ENCODE data around the gene ZNF236.
"Not testable (repeated sequence)": the region's sequence is repeated elsewhere in the genome, so short reads cannot be mapped to it uniquely, and the experiment has no call there.

The ZNF236 gene

GRCh38 chr18:76822506-76823160 lies at the start of gene ZNF236:
Gene ZNF236, plus strand, starts transcription at chr18:76822557. Its CDS starts 51 bp downstream, at chr18:76822608.
- H3K9me3 Mint-ChIP-seq: no peaks in the 10 kb centered on the region
- peak within 1 kb of the TSS; percentile 90 for H3K4me3 Mint-ChIP-seq

DNA sequence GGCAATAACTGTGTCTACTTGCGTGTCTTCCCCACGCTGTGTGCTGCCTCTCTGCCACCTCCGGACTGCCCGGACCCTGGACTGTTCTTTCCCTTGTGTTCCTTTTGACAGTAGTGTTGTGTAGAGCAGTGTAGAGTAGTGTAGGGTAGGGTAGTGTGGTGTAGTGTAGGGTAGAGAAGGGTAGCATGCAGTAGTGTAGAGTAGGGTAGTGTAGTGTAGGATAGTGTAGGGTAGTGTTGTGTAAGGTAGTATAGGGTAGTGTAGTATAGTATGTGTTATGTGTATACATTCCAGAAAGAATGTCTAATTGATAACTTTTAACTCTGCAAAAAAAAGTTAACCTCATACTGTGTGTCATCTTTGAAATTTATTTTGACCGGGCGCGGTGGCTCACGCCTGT lies 49.7 kb upstream of the ZNF236 start:
- Mint-ChIP-seq H3K4me3 (no peak overlapping the region), H3K36me3 (peaks cover 5% of the 10 kb centered on the region), H3K27me3 (peaks cover 24% of the 10 kb centered on the region), H3K27ac (no peak overlapping the region), H3K4me1 (peaks cover 3% of the 10 kb centered on the region), H3K9me3 (peaks cover 17% of the 10 kb centered on the region)
- DNase-seq: no peak
- CTCF ChIA-PET: no interaction called here

More at GRCh38 chr18:76822506-76823160, at the start of gene ZNF236:
- no peaks in the 10 kb centered on the region for H3K27me3 Mint-ChIP-seq
- peaks cover 60% of the 10 kb centered on the region for H3K4me1 Mint-ChIP-seq
- peak within 1 kb of the TSS; percentile 95 for H3K27ac Mint-ChIP-seq
- peaks cover 20% of the 10 kb centered on the region for H3K36me3 Mint-ChIP-seq
- DNase-seq: peak; percentile 69
- CTCF ChIA-PET: interaction anchor here (4.6 kb wide), 1 partner anchor 20 kb away, joined by 41 read pairs; no protein-coding TSS in a partner anchor

- CTCF ChIA-PET: interaction anchor here (0.7 to 1.4 kb wide), 2 partner anchors 26 to 267 kb away, joined by 3 to 4 read pairs; no protein-coding TSS in a partner anchor
- not testable (repeated sequence) for DNase-seq, H3K36me3 Mint-ChIP-seq, H3K9me3 Mint-ChIP-seq, H3K4me1 Mint-ChIP-seq, H3K4me3 Mint-ChIP-seq, H3K27ac Mint-ChIP-seq
- peaks cover 34% of the 10 kb centered on the region for H3K27me3 Mint-ChIP-seq
Observed at GRCh38 chr18:76777036-76777435, 45.3 kb upstream of the ZNF236 start.

DNA sequence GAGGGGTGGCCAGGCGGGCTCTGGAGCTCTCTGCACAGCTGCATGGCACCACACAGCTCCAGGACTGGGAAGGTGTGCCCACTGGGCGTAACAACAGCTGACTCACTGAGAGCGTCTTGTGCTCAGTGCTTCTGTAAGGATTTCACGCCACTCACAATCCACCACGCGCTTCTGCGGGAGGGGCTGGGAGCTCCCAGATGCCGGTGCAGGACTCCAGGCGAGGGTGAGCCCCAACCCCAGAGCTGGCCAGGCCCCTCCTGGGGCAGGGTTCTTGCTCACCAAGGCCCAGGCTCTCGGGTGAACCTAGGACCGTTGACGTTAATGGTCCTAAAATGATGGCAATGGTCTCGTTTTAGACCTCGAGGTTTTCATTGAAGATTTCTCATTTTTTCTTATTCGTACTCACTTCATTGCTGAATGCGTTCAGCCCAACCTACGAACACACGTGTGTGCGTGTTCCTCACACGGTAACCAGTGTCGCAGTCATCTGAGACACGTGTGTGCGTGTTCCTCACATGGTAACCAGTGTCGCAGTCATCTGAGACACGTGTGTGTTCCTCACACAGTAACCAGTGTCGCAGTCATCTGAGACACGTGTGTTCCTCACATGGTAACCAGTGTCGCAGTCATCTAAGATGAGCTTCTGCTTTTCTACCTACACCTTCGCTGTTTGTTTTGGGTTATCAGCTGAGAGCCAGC lies 38.4 kb upstream of the ZNF236 start:
- no peaks in the 10 kb centered on the region for H3K36me3 Mint-ChIP-seq
- no peak overlapping the region for H3K27ac Mint-ChIP-seq
- peaks cover 59% of the 10 kb centered on the region for H3K27me3 Mint-ChIP-seq
- peaks cover 6% of the 10 kb centered on the region for H3K9me3 Mint-ChIP-seq
- peaks cover 7% of the 10 kb centered on the region for H3K4me1 Mint-ChIP-seq
- CTCF ChIA-PET: no interaction called here
- DNase-seq: no peak
- no peak overlapping the region for H3K4me3 Mint-ChIP-seq

DNA sequence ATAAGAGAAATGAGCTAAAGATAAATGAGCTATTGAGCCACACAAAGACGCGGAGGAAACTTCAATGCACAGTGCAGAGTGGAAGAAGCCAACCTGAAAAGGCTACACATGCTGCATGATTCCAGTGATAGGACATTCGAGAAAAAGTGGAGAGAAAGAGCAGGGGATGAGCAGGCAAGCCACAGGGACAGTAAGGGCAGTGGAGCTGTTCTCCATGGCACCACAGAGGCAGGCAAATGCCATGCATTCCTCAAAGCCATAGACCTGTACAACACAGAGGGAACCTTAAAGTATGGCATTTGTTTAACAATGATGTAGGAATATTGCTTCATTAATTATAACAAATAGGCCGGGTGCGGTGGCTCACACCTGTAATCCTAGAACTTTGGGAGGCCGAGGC lies 36.5 kb upstream of the ZNF236 start:
- Mint-ChIP-seq H3K9me3 (peaks cover 12% of the 10 kb centered on the region), H3K4me3 (no peak overlapping the region), H3K4me1 (peaks cover 7% of the 10 kb centered on the region), H3K36me3 (no peaks in the 10 kb centered on the region), H3K27ac (no peak overlapping the region), H3K27me3 (peaks cover 60% of the 10 kb centered on the region)
- CTCF ChIA-PET: no interaction called here
- no peak for DNase-seq

GRCh38 chr18:76788571-76789317 lies 33.6 kb upstream of the ZNF236 start:
- peaks cover 44% of the 10 kb centered on the region for H3K27me3 Mint-ChIP-seq
- CTCF ChIA-PET: interaction anchor here (1.1 kb wide), 1 partner anchor 13 kb away, joined by 4 read pairs; no protein-coding TSS in a partner anchor
- H3K9me3 Mint-ChIP-seq: peaks cover 22% of the 10 kb centered on the region
- H3K27ac Mint-ChIP-seq: no peak overlapping the region
- H3K4me1 Mint-ChIP-seq: peaks cover 7% of the 10 kb centered on the region
- H3K36me3 Mint-ChIP-seq: no peaks in the 10 kb centered on the region
- no peak overlapping the region for H3K4me3 Mint-ChIP-seq
- no peak for DNase-seq

- no peak for DNase-seq
- no peak overlapping the region for H3K4me3 Mint-ChIP-seq
- H3K27ac Mint-ChIP-seq: no peak overlapping the region
- peaks cover 22% of the 10 kb centered on the region for H3K9me3 Mint-ChIP-seq
- H3K36me3 Mint-ChIP-seq: no peaks in the 10 kb centered on the region
- CTCF ChIA-PET: no interaction called here
- peaks cover 14% of the 10 kb centered on the region for H3K4me1 Mint-ChIP-seq
- H3K27me3 Mint-ChIP-seq: peaks cover 47% of the 10 kb centered on the region
Observed at GRCh38 chr18:76791106-76791505, 31.3 kb upstream of the ZNF236 start.

GRCh38 chr18:76791642-76792041 lies 30.7 kb upstream of the ZNF236 start:
- H3K4me3 Mint-ChIP-seq: no peak overlapping the region
- CTCF ChIA-PET: no interaction called here
- H3K9me3 Mint-ChIP-seq: peaks cover 22% of the 10 kb centered on the region
- H3K4me1 Mint-ChIP-seq: peaks cover 14% of the 10 kb centered on the region
- no peak overlapping the region for H3K27ac Mint-ChIP-seq
- H3K36me3 Mint-ChIP-seq: no peaks in the 10 kb centered on the region
- H3K27me3 Mint-ChIP-seq: peaks cover 45% of the 10 kb centered on the region
- DNase-seq: no peak

GRCh38 chr18:76794326-76794725 lies 28.0 kb upstream of the ZNF236 start:
- no peaks in the 10 kb centered on the region for H3K36me3 Mint-ChIP-seq
- peaks cover 7% of the 10 kb centered on the region for H3K4me1 Mint-ChIP-seq
- no peak overlapping the region for H3K4me3 Mint-ChIP-seq
- H3K27me3 Mint-ChIP-seq: peaks cover 36% of the 10 kb centered on the region
- no peak for DNase-seq
- CTCF ChIA-PET: no interaction called here
- H3K9me3 Mint-ChIP-seq: peaks cover 22% of the 10 kb centered on the region
- no peak overlapping the region for H3K27ac Mint-ChIP-seq

DNA sequence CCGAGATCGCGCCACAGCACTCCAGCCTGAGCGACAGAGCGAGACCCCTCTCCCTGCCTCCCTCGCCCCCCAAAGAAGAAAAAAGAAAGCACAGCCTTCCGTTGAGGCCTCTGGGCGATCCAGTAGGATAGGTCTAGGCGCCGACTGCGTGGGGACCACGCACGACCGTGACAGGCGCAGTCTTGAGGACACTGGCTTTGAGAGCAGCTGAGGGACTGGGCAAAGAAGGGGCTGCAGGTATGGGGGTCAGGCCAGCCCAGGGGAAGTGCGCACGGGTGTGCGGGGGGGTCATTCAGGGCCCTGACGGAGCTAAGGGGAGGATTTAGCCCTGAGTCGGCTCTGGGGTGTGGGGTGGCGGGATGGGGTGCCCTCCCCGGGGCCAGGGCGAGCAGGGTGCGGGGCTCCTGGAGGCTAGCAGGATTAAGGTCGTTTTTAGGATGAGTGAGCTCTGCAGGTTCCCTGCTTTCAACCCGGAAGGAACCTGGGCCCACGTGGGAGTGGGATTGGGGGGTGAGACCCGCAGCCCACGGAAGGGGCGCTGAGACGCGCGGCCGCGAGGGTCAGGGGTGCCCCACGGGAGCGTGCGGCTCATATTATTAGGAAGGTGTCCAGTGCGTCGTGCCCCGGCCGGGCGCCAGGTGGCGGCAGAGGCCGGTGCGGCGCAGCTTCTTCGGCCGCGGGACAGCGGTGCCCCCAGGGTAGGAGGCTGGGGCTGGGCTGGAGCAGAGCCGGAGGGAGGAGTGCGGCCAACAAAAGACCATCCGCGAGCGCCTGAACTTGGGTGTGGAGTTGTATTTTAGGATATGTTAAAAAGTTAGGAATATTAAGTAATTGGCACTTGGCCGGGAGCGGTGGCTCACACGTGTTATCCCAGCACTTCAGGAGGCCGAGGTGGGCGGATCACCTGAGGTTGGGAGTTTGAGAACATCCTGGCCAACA lies 20.5 kb upstream of the ZNF236 start:
- Mint-ChIP-seq H3K36me3 (no peaks in the 10 kb centered on the region), H3K4me1 (peaks cover 12% of the 10 kb centered on the region), H3K27ac (no peak overlapping the region), H3K27me3 (peaks cover 34% of the 10 kb centered on the region), H3K9me3 (peaks cover 6% of the 10 kb centered on the region), H3K4me3 (peak overlapping the region; percentile 21)
- CTCF ChIA-PET: interaction anchor here (0.8 to 6.0 kb wide), 33 partner anchors 11 to 849 kb away, joined by 3 to 76 read pairs (median 4); partner anchors contain the start of gene ZNF236
- peak; percentile 56 for DNase-seq

DNA sequence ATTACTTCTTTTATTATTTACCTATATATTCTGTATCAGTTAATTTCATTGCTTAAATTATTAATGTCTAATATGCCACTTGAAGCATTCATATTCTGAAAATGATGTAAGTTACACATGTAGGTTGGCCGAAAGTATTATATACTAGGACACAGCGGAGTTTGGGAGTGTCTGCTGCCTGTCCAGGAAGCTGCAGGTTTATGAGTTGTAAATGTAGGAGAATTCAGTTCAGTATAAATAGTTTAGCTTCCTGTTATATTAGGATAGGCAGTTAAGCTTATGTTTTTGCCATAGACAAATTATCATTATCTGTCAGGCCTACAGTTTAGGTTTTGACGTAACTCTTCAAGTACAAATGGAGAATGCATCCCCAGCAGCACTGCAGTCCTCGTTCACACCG lies 18.9 kb upstream of the ZNF236 start:
- Mint-ChIP-seq H3K9me3 (no peaks in the 10 kb centered on the region), H3K36me3 (peaks cover 4% of the 10 kb centered on the region), H3K27ac (no peak overlapping the region), H3K27me3 (peaks cover 34% of the 10 kb centered on the region), H3K4me3 (no peak overlapping the region), H3K4me1 (peaks cover 12% of the 10 kb centered on the region)
- CTCF ChIA-PET: interaction anchor here (0.7 to 6.0 kb wide), 41 partner anchors 8 to 848 kb away, joined by 3 to 76 read pairs (median 4); partner anchors contain the start of gene ZNF236
- no peak for DNase-seq

GRCh38 chr18:76803814-76804213 lies 18.5 kb upstream of the ZNF236 start:
- Mint-ChIP-seq H3K4me1 (peaks cover 12% of the 10 kb centered on the region), H3K4me3 (no peak overlapping the region), H3K36me3 (peaks cover 4% of the 10 kb centered on the region), H3K27me3 (peaks cover 30% of the 10 kb centered on the region), H3K27ac (no peak overlapping the region), H3K9me3 (no peaks in the 10 kb centered on the region)
- CTCF ChIA-PET: interaction anchor here (0.8 to 6.0 kb wide), 30 partner anchors 9 to 848 kb away, joined by 3 to 76 read pairs (median 4); partner anchors contain the start of gene ZNF236
- peak; percentile 82 for DNase-seq

GRCh38 chr18:76805221-76805620 lies 17.1 kb upstream of the ZNF236 start:
- Mint-ChIP-seq H3K4me1 (peaks cover 12% of the 10 kb centered on the region), H3K9me3 (no peaks in the 10 kb centered on the region), H3K36me3 (peaks cover 7% of the 10 kb centered on the region), H3K4me3 (no peak overlapping the region), H3K27ac (no peak overlapping the region), H3K27me3 (peaks cover 21% of the 10 kb centered on the region)
- CTCF ChIA-PET: no interaction called here
- DNase-seq: no peak

All from activated naive CD4-positive, alpha-beta T cell treated with anti-CD3 and anti-CD28 coated beads, Interleukin-2, amount 10 ng/mL, durations not matched to agents 7 days and 5 days (primary cell).